AG09309 (cell line): ENCODE results near the gene BMAL2.

ENCODE experiments used
- DNase-seq: peaks from one replicate; pipeline ENCODE4 v3.0.0-alpha.2; 2010; ENCODE audit warnings: low read depth
- H3K4me3 ChIP-seq: 2 replicates; pipeline ENCODE4 v1.5.1; 2011; ENCODE audit warnings: mild to moderate bottlenecking, low read depth, low read length, moderate library complexity; ENCODE audit not compliant: control insufficient read depth
- TF ChIP-seq, protein P1 (sequence below): IDR thresholded peaks from 2 replicates; pipeline ENCODE4 v1.5.1; 2011; ENCODE audit warnings: mild to moderate bottlenecking, low read depth, low read length, inconsistent platforms; ENCODE audit not compliant: insufficient read depth, control insufficient read depth; ENCODE audit errors: missing control alignments

The BMAL2 gene

DNA sequence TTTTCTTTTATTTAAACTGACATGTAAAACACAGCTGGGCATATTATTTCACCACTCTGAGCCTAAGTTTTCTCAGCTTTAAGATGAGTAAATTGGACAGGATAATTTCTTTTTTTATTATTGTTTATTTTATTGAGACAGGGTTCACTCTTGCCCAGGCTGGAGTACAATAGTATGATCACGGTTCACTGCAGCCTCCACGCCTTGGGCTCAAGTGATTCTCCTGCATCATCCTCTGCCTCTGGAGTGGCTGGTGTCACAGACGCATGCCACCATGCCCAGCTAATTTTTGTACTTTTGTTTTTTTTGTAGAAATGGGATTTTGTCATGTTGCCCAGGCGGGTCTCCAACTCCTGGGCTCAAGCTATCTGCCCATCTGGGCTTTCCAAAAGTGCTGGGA lies 12.7 kb downstream of the BMAL2 start:
- no peak for DNase-seq
- TF ChIP-seq, protein P1, sequence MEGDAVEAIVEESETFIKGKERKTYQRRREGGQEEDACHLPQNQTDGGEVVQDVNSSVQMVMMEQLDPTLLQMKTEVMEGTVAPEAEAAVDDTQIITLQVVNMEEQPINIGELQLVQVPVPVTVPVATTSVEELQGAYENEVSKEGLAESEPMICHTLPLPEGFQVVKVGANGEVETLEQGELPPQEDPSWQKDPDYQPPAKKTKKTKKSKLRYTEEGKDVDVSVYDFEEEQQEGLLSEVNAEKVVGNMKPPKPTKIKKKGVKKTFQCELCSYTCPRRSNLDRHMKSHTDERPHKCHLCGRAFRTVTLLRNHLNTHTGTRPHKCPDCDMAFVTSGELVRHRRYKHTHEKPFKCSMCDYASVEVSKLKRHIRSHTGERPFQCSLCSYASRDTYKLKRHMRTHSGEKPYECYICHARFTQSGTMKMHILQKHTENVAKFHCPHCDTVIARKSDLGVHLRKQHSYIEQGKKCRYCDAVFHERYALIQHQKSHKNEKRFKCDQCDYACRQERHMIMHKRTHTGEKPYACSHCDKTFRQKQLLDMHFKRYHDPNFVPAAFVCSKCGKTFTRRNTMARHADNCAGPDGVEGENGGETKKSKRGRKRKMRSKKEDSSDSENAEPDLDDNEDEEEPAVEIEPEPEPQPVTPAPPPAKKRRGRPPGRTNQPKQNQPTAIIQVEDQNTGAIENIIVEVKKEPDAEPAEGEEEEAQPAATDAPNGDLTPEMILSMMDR = no peak
- H3K4me3 ChIP-seq = no peak overlapping the region

DNA sequence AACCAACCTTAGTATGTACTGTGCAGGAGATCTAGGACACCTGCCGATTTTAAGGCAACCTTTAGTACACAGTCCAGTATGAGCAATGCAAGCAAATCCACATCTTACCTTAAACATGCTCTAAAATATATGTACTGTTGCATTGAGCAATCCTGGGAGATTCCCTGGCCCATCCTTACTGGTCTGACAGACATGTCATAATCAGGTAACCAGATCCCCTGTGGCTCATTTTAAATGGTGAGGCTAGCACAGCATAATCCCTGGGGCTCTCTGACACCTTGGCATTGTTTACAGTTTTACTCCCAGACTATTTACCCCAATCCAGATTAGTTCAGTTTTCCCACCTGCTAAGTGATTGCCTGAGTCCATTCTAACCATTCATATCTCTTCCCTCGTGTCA lies 15.1 kb downstream of the BMAL2 start:
- TF ChIP-seq, protein P1 = no peak
- H3K4me3 ChIP-seq = no peak overlapping the region
- no peak for DNase-seq

DNA sequence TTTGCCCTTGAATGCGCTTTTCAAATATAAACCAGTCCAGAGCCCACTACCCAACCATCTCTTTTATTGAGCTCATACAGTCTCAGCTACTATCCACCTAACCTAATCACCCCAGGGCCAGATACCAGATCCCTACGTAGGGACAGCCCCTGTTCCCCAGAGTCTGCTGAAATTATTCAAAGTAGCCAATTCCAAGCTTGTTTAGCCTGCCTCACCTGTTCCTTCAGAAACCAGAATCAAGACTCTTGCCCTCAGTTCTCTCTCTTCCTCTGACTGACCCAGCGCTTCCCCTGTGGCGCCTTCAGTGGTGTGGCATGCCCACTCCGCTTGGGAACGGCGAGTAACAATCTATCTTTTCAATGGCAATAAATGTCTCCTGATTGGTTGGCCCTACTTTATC lies 18.8 kb downstream of the BMAL2 start:
- DNase-seq = no peak
- H3K4me3 ChIP-seq = no peak overlapping the region
- TF ChIP-seq, protein P1 = no peak

DNA sequence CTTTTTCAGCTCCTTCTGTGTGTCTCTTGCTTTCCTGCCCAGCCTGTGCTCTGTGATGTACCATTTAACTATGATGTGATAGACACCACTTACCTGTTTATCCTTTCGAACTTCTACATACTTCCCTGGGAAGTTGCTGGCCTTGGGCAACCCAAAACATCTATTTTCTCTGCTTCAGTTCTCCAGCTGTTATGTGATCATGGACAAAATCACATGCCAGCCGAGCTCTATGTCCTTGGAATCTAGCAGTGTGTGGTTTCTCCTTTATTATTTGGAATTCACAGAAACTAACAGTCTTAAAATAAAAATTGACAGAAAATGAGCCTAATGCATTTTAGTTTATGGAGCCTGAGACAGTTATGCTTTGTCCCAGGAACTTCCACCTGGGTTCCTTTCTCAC lies 22.9 kb downstream of the BMAL2 start:
- no peak for DNase-seq
- TF ChIP-seq, protein P1 = no peak
- no peak overlapping the region for H3K4me3 ChIP-seq

DNA sequence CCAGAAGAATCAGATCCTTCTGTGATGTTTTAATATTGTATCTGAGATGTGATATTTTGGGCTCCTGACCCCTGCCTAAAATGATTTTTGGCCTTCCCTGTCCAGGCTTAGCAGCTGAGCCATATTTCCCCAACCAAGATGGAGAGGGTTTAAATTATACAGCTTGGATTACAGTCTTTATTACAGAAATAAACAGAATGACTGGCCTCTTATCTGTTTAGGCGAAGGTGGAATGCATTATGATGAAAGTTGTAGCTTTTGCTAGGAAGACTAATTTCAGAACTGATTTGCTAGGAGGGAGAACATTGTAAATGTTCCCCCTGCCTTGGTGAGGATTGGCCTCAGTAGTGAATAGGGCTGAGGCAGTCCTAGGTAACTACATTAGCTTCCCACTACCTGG lies 23.3 kb downstream of the BMAL2 start:
- TF ChIP-seq, protein P1 = no peak
- no peak overlapping the region for H3K4me3 ChIP-seq
- no peak for DNase-seq

DNA sequence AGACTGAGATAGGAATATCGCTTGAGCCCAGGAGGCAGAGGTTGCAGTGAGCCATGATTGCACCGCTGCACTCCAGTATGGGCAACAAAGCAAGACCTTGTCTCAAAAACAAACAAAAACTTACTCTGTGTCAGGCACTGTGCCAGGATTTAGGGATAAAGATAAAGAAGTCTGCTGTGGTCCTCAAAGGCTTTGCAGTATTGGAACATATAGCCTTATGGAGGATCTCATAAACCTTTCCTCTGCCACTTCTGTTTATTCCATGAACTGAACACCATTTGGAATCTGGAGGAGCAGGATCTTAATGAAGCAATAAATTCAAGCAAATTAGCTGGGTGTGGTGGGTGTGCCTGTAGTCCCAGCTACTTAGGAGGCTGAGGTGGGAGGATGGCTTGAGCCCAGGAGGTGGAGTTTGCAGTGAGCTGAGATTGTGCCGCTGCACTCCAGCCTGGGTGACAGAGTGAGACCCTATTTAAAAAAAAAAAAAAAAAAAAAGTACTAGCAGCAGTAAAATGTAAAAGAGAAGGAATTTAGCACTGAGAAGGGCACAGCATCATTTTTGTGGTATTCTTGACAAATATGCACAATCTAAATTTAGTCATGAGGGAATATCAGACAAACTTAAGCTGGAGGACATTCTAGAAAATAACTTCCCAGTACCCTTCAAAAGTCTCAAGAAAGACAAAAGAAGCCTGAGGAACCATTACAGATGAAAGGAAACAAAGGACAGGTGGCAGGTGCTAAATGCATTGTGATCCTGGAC lies 27.1 kb downstream of the BMAL2 start:
- TF ChIP-seq, protein P1 = no peak
- H3K4me3 ChIP-seq = no peak overlapping the region
- no peak for DNase-seq

DNA sequence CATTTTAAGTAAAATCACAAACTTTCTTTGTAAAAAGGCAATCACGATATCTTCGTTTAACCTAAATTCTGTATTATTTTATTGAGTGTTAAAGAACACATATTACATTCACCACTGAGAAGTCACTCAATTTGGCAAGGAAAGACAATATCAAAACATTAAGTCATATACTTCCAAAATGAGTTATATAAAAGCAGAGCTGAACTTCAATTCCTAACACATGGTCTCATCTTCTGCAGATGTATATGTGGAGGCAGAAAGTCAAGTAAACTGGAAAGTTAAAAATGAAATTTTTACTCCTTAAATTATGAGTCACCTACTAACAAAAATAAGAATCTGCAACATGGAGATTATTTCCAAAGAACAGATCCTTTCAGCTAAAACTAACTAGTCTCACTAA lies 28.7 kb downstream of the BMAL2 start:
- peak; percentile 38 for DNase-seq
- no peak overlapping the region for H3K4me3 ChIP-seq
- TF ChIP-seq, protein P1 = no peak
